ENCODE results near the gene CAMKK1. TPM values are rescaled to one million over a fixed set of nuclear protein-coding genes. Genes with fewer than 3 reads are reported as not detected.

CAMKK1 gene
- total and polyA plus RNA-seq, 2 donors from 2014 or later: 2.6 to 6.0 TPM

DNA sequence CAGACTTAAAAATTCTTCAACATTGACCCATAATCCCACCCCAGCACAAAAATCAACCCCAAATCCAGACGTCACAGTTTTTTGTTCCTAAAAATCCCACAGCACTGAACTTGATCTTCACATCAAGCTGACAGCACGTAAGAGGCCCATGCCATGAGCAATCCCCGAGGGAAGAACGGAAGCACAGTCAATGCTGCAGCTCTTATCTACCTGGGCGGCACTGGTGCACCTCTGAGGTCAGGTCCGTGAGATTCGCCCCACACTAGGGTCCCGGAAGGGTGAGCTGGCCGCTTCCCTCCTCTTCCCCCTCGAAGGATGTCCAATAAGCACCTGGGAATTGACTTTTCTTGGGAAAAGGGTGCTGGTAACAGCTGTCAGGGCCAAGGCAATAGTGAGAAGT is 80.6 kb downstream of the CAMKK1 start:
- Histone ChIP-seq H3K9me3 (ENCODE audit: control insufficient read depth in 2 of 3, insufficient read depth in 1 of 3, low read length in 3 of 3) (no peaks in the 10 kb centered on the region), H3K27ac (ENCODE audit: low read depth in 2 of 2, low read length in 2 of 2) (no peak overlapping the region), H3K4me1 (ENCODE audit: control insufficient read depth in 2 of 3, insufficient read depth in 2 of 3, low read depth in 1 of 3, low read length in 3 of 3) (no peaks in the 10 kb centered on the region), H3K4me3 (ENCODE audit: low read length in 3 of 3) (no peak overlapping the region), H3K36me3 (ENCODE audit: control insufficient read depth in 2 of 3, insufficient read depth in 3 of 3, low read length in 3 of 3) (peaks cover 11 to 51% (median 14%) of the 10 kb centered on the region in 3 donors), H3K9ac (ENCODE audit: low read length in 3 of 3) (no peak overlapping the region), H3K27me3 (ENCODE audit: control insufficient read depth, insufficient read depth, low read length) (no peaks in the 10 kb centered on the region)
- DNase-seq (no peak), FAIRE-seq (no peak)
- TF ChIP-seq, protein P1, sequence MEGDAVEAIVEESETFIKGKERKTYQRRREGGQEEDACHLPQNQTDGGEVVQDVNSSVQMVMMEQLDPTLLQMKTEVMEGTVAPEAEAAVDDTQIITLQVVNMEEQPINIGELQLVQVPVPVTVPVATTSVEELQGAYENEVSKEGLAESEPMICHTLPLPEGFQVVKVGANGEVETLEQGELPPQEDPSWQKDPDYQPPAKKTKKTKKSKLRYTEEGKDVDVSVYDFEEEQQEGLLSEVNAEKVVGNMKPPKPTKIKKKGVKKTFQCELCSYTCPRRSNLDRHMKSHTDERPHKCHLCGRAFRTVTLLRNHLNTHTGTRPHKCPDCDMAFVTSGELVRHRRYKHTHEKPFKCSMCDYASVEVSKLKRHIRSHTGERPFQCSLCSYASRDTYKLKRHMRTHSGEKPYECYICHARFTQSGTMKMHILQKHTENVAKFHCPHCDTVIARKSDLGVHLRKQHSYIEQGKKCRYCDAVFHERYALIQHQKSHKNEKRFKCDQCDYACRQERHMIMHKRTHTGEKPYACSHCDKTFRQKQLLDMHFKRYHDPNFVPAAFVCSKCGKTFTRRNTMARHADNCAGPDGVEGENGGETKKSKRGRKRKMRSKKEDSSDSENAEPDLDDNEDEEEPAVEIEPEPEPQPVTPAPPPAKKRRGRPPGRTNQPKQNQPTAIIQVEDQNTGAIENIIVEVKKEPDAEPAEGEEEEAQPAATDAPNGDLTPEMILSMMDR (IDR thresholded peaks at IDR 0.05; ENCODE audit: borderline replicate concordance, extremely low read depth, insufficient read depth): no peak
- intact Hi-C loops (cut with DNase I): no loop called here

Other genes with a start within 250 kb of the CAMKK1 start
- 158 TPM for gene TAX1BP3, start 224.5 kb downstream of the CAMKK1 start, total RNA-seq
- 128 TPM for gene TAX1BP3, start 224.5 kb downstream of the CAMKK1 start, polyA plus RNA-seq (ENCODE audit: insufficient read depth, low read depth, low replicate concordance)
- gene EMC6, start 224.2 kb downstream of the CAMKK1 start, total RNA-seq: 25.6 TPM
- gene EMC6, start 224.2 kb downstream of the CAMKK1 start, polyA plus RNA-seq (ENCODE audit: insufficient read depth, low read depth, low replicate concordance): 77.1 TPM
- gene P2RX5, start 196.9 kb downstream of the CAMKK1 start, total RNA-seq: 8.4 TPM
- not detected for gene P2RX5, start 196.9 kb downstream of the CAMKK1 start, polyA plus RNA-seq (ENCODE audit: insufficient read depth, low read depth, low replicate concordance)
- gene HASPIN, start 169.2 kb downstream of the CAMKK1 start, total RNA-seq: 0.38 TPM
- not detected for gene HASPIN, start 169.2 kb downstream of the CAMKK1 start, polyA plus RNA-seq (ENCODE audit: insufficient read depth, low read depth, low replicate concordance)
- gene ITGAE, start 91.9 kb downstream of the CAMKK1 start, total RNA-seq: 16.5 TPM
- 46.3 TPM for gene ITGAE, start 91.9 kb downstream of the CAMKK1 start, polyA plus RNA-seq (ENCODE audit: insufficient read depth, low read depth, low replicate concordance)
- gene NCBP3, start 46.8 kb downstream of the CAMKK1 start, total RNA-seq: 41.5 TPM
- 14.5 TPM for gene NCBP3, start 46.8 kb downstream of the CAMKK1 start, polyA plus RNA-seq (ENCODE audit: insufficient read depth, low read depth, low replicate concordance)
- gene P2RX1, start 23.4 kb upstream of the CAMKK1 start, total RNA-seq: 11.2 TPM
- gene P2RX1, start 23.4 kb upstream of the CAMKK1 start, polyA plus RNA-seq (ENCODE audit: insufficient read depth, low read depth, low replicate concordance): 3.1 TPM
- gene ATP2A3, start 71.4 kb upstream of the CAMKK1 start, total RNA-seq: 52.1 TPM
- 9.4 TPM for gene ATP2A3, start 71.4 kb upstream of the CAMKK1 start, polyA plus RNA-seq (ENCODE audit: insufficient read depth, low read depth, low replicate concordance)
- 56.1 TPM for gene ZZEF1, start 250.0 kb upstream of the CAMKK1 start, total RNA-seq
- gene ZZEF1, start 250.0 kb upstream of the CAMKK1 start, polyA plus RNA-seq (ENCODE audit: insufficient read depth, low read depth, low replicate concordance): 4.6 TPM